NCI-H774 (cell line): ENCODE results near the gene PYGO1.
"Not testable (repeated sequence)": the region's sequence is repeated elsewhere in the genome, so short reads cannot be mapped to it uniquely, and the experiment has no call there.

Source experiments
- DNase-seq: peaks from one replicate; lab custom pipeline; 2025; lab: John Stamatoyannopoulos, UW

PYGO1 gene

GRCh38 chr15:55505407-55505806 lies 82.7 kb downstream of the PYGO1 start:
- not testable (repeated sequence) for DNase-seq

DNA sequence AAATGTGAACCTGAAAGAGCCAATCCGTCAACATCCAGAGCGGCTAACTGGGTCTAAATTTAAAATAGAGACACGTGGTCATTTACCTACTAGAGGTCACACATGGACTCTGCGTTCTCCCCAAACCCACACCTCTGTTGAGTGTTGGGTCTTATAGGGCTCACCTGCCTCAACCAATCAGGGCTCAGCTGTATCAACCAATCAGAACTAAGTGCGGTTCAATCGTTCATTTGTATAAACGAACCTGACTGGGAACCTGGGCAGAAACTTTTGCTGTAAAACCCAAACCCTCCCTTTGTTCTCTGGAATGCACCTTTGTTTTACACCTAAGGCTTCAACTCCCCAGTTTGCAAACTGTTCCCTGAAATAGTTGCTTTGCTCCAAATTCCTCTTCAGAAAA lies 89.0 kb downstream of the PYGO1 start:
- DNase-seq: no peak

GRCh38 chr15:55498109-55498938 lies 89.8 kb downstream of the PYGO1 start:
- peak; percentile 78 for DNase-seq

- DNase-seq: no peak
These were observed 91.4 kb downstream of the PYGO1 start for GRCh38 chr15:55496716-55497115.

DNA sequence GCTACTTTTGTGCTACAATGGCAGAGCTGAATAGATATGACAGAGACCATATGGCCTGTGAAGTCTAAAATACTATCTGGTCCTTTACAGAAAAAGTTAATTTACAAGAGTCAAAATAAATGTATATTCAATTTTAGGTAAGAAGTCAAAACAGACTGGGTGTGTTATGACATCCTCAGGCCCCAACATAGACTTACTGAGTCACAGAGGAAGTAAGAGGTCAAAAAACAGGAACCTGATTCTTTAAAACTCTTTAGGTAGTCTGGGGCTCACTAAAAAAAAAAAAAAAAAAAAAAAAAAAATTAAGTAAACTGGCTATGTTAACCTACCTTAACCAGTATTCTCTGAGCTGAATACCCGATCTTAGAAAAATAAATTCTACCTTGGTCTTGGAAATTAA lies 93.2 kb downstream of the PYGO1 start:
- no peak for DNase-seq

DNA sequence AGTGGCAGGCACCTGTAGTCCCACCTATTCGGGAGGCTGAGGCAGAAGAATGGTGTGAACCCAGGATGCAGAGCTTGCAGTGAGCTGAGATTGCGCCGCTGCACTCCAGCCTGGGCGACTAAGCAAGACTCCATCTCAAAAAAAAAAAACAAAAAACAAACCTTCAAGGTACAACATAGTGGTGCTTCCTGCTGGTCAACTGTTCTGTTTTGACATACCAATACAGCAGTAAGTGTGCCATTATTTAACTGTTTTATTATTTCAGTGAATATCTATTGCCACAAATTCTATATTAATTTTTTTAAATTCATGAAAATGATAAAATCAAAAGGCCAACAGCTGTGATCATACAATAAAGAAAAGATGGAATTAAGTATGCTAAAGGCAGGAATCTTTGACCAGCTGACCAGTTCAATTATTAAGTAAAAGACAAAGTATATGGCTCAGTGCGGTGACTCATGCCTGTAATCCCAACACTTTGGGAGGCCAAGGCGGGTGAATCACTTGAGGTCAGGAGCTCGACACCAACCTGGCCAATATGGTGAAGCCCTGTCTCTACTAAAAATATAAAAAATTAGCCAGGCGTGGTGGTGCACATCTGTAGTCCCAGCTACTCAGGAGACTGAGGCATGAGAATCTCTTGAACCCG lies 99.1 kb downstream of the PYGO1 start:
- DNase-seq: not testable (repeated sequence)
